ENCODE data around the gene CAMTA1. TPM values are rescaled to one million over a fixed set of nuclear protein-coding genes. Genes with fewer than 3 reads are reported as not detected.

Gene CAMTA1
- total RNA-seq, 1 experiment from 2014 or later: 69.5 TPM

DNA sequence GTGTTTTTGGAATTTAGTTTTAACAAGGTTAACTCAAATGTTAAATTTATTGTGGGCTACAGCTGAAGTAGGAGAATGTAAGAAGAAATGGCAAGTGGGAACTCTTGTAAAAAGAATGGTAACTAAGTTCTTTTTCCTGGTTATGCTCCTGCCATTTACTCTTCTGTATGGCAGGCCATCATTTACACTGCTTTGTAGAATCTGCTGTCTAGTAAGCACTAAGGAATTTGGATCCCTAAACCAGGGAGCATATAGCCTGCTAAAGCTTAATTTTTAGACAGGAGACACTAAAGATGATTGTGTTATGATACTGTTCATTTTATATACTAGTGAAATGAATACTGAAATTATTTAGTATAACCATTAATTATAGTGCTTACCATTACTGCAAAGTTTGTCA lies 85.3 kb downstream of the CAMTA1 start (continued):
- TF ChIP-seq, protein P1, sequence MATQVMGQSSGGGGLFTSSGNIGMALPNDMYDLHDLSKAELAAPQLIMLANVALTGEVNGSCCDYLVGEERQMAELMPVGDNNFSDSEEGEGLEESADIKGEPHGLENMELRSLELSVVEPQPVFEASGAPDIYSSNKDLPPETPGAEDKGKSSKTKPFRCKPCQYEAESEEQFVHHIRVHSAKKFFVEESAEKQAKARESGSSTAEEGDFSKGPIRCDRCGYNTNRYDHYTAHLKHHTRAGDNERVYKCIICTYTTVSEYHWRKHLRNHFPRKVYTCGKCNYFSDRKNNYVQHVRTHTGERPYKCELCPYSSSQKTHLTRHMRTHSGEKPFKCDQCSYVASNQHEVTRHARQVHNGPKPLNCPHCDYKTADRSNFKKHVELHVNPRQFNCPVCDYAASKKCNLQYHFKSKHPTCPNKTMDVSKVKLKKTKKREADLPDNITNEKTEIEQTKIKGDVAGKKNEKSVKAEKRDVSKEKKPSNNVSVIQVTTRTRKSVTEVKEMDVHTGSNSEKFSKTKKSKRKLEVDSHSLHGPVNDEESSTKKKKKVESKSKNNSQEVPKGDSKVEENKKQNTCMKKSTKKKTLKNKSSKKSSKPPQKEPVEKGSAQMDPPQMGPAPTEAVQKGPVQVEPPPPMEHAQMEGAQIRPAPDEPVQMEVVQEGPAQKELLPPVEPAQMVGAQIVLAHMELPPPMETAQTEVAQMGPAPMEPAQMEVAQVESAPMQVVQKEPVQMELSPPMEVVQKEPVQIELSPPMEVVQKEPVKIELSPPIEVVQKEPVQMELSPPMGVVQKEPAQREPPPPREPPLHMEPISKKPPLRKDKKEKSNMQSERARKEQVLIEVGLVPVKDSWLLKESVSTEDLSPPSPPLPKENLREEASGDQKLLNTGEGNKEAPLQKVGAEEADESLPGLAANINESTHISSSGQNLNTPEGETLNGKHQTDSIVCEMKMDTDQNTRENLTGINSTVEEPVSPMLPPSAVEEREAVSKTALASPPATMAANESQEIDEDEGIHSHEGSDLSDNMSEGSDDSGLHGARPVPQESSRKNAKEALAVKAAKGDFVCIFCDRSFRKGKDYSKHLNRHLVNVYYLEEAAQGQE (IDR thresholded peaks at IDR 0.05; ENCODE audit: low read depth): no peak
- TF ChIP-seq FOSL1 (IDR thresholded peaks at IDR 0.05; ENCODE audit: low read depth): no peak
- no peak for TF ChIP-seq EZH2 (IDR thresholded peaks at IDR 0.05)

DNA sequence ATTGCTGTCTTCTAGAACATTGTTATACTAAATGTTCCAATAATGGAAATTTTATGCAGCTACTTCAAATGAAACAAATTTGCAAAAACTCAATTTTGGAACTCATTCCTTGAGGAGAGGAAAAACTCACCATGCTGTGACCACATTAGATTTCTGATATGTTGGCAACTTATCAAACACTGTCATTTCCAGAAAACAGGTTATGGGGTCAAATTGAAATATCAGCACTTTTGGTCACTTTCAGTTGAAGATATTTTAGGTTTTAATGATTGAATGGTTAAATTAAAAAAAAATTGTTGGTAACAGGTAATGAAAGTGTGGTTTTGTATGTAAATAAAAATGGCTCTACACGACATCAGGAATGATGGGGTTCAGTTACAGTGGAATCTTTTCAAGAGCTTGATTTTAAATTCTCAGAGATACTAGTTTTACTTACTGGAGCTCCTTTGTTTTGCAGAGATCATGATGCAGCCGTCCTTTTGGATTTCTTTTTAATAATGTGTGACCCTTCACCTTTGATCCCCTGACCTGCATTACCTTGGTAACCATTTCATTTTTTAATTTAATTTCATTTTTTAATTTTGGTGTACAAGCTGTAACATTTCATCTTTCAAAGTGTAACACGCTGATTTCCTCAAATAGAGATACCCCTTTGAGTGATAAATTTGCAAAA lies 86.2 kb downstream of the CAMTA1 start:
- Histone ChIP-seq H3K79me2 (ENCODE audit: insufficient read depth, low read length) (peaks cover 23% of the 10 kb centered on the region; the same call in 1 of the 2 replicates), H4K20me1 (ENCODE audit: insufficient read depth) (no peaks in the 10 kb centered on the region), H3K36me3 (ENCODE audit: control insufficient read depth in 1 of 2, insufficient read depth in 2 of 2, low read length in 2 of 2) (no peaks in the 10 kb centered on the region), H2AFZ (ENCODE audit: low read depth, low read length, poor library complexity, severe bottlenecking) (no peak overlapping the region), H3K9me3 (ENCODE audit: control insufficient read depth in 1 of 2, insufficient read depth in 1 of 2, low read depth in 1 of 2, low read length in 2 of 2) (no peaks in the 10 kb centered on the region), H3K27ac (ENCODE audit: low read depth, low read length) (no peak overlapping the region), H3K27me3 (ENCODE audit: insufficient read depth, low read length) (no peaks in the 10 kb centered on the region), H3K4me1 (ENCODE audit: control insufficient read depth in 1 of 2, insufficient read depth in 2 of 2, low read length in 2 of 2) (peaks cover 0 to 3% of the 10 kb centered on the region in 2 experiments; a peak in 1 of 4 replicates), H3K9ac (ENCODE audit: low read length) (no peak overlapping the region), H3K4me2 (ENCODE audit: low read length) (no peak overlapping the region), H3K4me3 (replicated peaks in 1 of 2; ENCODE audit: low read depth in 1 of 2, low read length in 2 of 2) (no peak overlapping the region), H3K9me2 (ENCODE audit: insufficient read depth) (no peaks in the 10 kb centered on the region)
- no peak for DNase-seq (ENCODE audit: low read depth, low spot score)
- RAD21 ChIA-PET (ENCODE audit: low non-redundant PET in 1 of 2, low total read pairs in 2 of 2, uncharacterized antibody in 2 of 2, unreplicated experiment in 2 of 2): no interaction called here
- no peak for ATAC-seq
- no peak for TF ChIP-seq EZH2phosphoT487 (IDR thresholded peaks at IDR 0.05; ENCODE audit: borderline replicate concordance)
- TF ChIP-seq, protein P2, sequence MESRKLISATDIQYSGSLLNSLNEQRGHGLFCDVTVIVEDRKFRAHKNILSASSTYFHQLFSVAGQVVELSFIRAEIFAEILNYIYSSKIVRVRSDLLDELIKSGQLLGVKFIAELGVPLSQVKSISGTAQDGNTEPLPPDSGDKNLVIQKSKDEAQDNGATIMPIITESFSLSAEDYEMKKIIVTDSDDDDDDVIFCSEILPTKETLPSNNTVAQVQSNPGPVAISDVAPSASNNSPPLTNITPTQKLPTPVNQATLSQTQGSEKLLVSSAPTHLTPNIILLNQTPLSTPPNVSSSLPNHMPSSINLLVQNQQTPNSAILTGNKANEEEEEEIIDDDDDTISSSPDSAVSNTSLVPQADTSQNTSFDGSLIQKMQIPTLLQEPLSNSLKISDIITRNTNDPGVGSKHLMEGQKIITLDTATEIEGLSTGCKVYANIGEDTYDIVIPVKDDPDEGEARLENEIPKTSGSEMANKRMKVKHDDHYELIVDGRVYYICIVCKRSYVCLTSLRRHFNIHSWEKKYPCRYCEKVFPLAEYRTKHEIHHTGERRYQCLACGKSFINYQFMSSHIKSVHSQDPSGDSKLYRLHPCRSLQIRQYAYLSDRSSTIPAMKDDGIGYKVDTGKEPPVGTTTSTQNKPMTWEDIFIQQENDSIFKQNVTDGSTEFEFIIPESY (IDR thresholded peaks at IDR 0.05; ENCODE audit: extremely low read depth, insufficient replicate concordance, low read length): no peak
- no peak for TF ChIP-seq CBX3 (IDR thresholded peaks at IDR 0.05; ENCODE audit: low read depth)
- TF ChIP-seq, protein P1 (IDR thresholded peaks at IDR 0.05; ENCODE audit: low read depth): no peak
- TF ChIP-seq, protein P3, sequence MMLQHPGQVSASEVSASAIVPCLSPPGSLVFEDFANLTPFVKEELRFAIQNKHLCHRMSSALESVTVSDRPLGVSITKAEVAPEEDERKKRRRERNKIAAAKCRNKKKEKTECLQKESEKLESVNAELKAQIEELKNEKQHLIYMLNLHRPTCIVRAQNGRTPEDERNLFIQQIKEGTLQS (IDR thresholded peaks at IDR 0.05): no peak
- TF ChIP-seq RAD21 (IDR thresholded peaks at IDR 0.05; ENCODE audit: low read depth): no peak
- TF ChIP-seq POLR2A (IDR thresholded peaks at IDR 0.05; ENCODE audit: borderline replicate concordance, extremely low read depth, insufficient read depth, insufficient read length): no peak
- TF ChIP-seq ZNF274 (IDR thresholded peaks at IDR 0.05; ENCODE audit: low read depth, low read length): no peak
- no peak for TF ChIP-seq POLR2AphosphoS5 (IDR thresholded peaks at IDR 0.05; ENCODE audit: low read depth, low read length)
- TF ChIP-seq YY1 (IDR thresholded peaks at IDR 0.05; ENCODE audit: extremely low read depth, insufficient replicate concordance, low read depth, low read length): no peak
- TF ChIP-seq, protein P4, sequence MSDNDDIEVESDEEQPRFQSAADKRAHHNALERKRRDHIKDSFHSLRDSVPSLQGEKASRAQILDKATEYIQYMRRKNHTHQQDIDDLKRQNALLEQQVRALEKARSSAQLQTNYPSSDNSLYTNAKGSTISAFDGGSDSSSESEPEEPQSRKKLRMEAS (IDR thresholded peaks at IDR 0.05): no peak
- no peak for TF ChIP-seq EGR1 (IDR thresholded peaks at IDR 0.05; ENCODE audit: low read depth)
- POLR2A ChIA-PET: no interaction called here
- intact Hi-C loops (cut with micrococcal nuclease): no loop called here
- no TSS peak for BruUV-seq (replicated peaks)
- CTCF ChIA-PET: interaction anchor here (2.2 kb wide), 1 partner anchor 18 kb away, joined by 6 read pairs; no protein-coding TSS in a partner anchor

Measured in HCT116 (cell line).